Panc1 (cell line): Measurements from ENCODE around the gene TP73.

Experiments
- POLR2AphosphoS5 ChIP-seq: IDR thresholded peaks from 2 replicates; pipeline ENCODE4 v1.6.1; 2012; ENCODE audit warnings: mild to moderate bottlenecking, low read depth, low read length, moderate library complexity
- TCF7L2 ChIP-seq: IDR thresholded peaks from 2 replicates; pipeline ENCODE4 v1.6.1; 2011; ENCODE audit warnings: mild to moderate bottlenecking, low read depth, low read length, inconsistent platforms
- TF ChIP-seq, protein P1 (sequence below), 2 experiments: IDR thresholded peaks; 2 replicates each; pipeline ENCODE4 v1.6.1; 2011 to 2012; ENCODE audit warnings: low read depth in 2 of 2, control low read depth in 1 of 2, low read length in 1 of 2, mild to moderate bottlenecking in 1 of 2, moderate library complexity in 1 of 2; ENCODE audit not compliant: insufficient read depth in 1 of 2
- TF ChIP-seq, protein P2 (sequence below): fragments of 450-650 bp; IDR thresholded peaks from 2 replicates; pipeline ENCODE4 v1.5.1; 2017; ENCODE audit warnings: mild to moderate bottlenecking

DNA sequence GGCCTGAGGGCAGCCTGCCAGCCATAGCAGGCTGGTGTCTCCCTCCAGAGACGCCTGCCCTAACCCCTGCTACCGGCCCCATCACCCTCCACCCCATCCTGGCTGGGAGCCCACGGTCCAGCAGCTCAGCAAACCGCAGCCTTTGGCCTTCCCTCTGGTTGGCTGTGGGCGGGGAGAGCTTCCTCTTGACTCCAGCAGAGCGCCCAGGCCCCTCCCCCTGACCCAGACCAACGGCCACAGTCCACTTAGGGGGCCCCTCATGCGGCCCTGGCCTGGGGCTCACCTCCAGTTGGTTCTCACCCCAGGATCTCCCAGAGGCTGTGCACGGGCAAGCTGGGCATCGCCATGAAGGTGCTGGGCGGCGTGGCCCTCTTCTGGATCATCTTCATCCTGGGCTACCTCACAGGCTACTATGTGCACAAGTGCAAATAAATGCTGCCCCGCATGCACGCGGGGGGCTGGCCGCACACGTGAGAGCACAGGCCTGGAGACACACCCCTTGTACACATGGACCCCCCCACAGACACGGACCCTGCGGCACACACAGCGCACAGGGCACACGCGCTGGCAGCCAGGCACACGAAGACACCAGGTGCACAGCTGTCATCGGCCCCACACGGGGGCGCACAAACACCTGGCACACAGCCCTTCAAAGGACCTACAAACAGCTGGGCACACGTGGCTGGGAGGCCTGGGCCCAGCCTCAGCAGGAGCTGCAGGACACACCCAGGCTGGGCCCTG lies 123.3 kb downstream of the TP73 start:
- TF ChIP-seq, protein P1, sequence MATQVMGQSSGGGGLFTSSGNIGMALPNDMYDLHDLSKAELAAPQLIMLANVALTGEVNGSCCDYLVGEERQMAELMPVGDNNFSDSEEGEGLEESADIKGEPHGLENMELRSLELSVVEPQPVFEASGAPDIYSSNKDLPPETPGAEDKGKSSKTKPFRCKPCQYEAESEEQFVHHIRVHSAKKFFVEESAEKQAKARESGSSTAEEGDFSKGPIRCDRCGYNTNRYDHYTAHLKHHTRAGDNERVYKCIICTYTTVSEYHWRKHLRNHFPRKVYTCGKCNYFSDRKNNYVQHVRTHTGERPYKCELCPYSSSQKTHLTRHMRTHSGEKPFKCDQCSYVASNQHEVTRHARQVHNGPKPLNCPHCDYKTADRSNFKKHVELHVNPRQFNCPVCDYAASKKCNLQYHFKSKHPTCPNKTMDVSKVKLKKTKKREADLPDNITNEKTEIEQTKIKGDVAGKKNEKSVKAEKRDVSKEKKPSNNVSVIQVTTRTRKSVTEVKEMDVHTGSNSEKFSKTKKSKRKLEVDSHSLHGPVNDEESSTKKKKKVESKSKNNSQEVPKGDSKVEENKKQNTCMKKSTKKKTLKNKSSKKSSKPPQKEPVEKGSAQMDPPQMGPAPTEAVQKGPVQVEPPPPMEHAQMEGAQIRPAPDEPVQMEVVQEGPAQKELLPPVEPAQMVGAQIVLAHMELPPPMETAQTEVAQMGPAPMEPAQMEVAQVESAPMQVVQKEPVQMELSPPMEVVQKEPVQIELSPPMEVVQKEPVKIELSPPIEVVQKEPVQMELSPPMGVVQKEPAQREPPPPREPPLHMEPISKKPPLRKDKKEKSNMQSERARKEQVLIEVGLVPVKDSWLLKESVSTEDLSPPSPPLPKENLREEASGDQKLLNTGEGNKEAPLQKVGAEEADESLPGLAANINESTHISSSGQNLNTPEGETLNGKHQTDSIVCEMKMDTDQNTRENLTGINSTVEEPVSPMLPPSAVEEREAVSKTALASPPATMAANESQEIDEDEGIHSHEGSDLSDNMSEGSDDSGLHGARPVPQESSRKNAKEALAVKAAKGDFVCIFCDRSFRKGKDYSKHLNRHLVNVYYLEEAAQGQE (IDR thresholded peaks at IDR 0.05; ENCODE audit: insufficient read depth in 1 of 2, low read depth in 2 of 2, low read length in 1 of 2): no peak
- TF ChIP-seq, protein P2, sequence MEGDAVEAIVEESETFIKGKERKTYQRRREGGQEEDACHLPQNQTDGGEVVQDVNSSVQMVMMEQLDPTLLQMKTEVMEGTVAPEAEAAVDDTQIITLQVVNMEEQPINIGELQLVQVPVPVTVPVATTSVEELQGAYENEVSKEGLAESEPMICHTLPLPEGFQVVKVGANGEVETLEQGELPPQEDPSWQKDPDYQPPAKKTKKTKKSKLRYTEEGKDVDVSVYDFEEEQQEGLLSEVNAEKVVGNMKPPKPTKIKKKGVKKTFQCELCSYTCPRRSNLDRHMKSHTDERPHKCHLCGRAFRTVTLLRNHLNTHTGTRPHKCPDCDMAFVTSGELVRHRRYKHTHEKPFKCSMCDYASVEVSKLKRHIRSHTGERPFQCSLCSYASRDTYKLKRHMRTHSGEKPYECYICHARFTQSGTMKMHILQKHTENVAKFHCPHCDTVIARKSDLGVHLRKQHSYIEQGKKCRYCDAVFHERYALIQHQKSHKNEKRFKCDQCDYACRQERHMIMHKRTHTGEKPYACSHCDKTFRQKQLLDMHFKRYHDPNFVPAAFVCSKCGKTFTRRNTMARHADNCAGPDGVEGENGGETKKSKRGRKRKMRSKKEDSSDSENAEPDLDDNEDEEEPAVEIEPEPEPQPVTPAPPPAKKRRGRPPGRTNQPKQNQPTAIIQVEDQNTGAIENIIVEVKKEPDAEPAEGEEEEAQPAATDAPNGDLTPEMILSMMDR: peak; percentile 87; the same call in 1 of the 2 replicates
- TF ChIP-seq TCF7L2 (peak; percentile 37; the same call in 1 of the 2 replicates), POLR2AphosphoS5 (no peak; the same call in 1 of the 2 replicates)
